HG03039 (cell line): ENCODE data around the gene SAA1.
"Not testable (repeated sequence)": the region's sequence is repeated elsewhere in the genome, so short reads cannot be mapped to it uniquely, and the experiment has no call there.

ENCODE experiments used
- ATAC-seq: cut with Tn5 transposase; IDR thresholded peaks from one replicate; pipeline ENCODE4 v1.9.1; 2021; ENCODE audit warnings: mild to moderate bottlenecking, moderate library complexity; ENCODE audit not compliant: unreplicated experiment

The SAA1 gene

DNA sequence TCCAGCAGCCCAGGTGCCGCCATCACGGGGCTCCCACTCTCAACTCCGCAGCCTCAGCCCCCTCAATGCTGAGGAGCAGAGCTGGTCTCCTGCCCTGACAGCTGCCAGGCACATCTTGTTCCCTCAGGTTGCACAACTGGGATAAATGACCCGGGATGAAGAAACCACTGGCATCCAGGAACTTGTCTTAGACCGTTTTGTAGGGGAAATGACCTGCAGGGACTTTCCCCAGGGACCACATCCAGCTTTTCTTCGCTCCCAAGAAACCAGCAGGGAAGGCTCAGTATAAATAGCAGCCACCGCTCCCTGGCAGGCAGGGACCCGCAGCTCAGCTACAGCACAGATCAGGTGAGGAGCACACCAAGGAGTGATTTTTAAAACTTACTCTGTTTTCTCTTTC, at the start of gene SAA1:
TSS of gene SAA1 (plus strand) at position 316 of the 400 bp plus-strand sequence. CDS start 624 bp downstream, outside the sequence.
- no peak for ATAC-seq

DNA sequence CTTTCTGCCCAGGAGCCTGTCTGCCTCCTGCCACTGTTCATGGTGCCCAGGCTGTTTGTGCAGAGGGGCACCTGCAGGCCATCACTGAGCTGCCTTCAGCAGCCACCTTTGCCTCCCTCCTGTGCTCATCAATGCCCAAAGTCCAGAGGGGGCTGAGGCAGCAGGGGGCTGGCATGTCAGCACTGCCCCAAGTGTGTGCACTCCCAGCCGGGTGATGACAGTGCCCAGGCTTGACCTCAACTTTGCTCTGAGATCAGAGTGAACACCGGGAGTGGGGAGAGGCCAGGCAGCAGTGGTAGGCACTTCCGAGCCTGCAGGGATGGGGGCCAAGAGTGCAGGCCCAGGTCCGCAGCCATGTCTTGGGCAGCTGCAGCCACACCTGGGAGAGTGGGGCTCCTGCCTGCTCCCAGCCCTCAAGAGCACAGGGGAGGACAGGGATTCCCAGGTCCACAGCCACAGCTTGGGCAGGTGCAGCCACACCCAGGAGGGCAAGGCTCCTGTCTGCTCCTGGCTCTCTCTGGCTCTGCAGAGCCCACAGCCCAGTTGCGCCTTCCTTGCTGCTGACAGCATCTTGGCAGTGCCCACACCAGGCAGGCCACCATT, 44.7 kb upstream of the SAA1 start:
- no peak for ATAC-seq

DNA sequence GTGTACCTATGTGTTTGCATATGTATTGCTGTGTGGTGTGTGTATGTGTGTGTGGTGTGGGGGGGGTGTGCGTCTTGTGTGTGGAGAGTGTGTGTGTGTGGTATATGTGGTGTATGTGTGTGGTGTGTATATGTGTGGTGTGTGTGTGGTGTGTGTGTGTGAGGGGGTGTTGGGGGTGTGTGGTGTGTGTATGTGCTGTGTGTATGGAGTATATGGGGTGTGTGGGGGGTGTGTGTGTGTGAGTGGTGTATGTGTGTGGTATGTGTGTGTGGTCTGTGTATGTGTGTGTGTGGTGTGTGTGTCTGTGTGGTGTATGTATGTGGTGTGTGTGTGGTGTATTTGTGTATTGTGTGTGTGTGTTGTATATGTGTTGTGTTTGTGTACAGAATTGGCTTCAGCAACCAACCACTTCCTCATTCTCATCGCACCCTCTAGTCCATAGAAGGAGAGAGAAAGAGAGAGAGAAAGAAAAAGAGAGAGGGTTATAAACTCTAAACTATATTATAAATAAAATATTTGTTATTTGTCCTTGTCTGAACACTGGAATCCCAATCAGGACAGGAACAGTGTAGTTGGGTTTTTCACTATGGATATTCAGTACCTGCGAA, 43.1 kb upstream of the SAA1 start:
- ATAC-seq, result no peak

DNA sequence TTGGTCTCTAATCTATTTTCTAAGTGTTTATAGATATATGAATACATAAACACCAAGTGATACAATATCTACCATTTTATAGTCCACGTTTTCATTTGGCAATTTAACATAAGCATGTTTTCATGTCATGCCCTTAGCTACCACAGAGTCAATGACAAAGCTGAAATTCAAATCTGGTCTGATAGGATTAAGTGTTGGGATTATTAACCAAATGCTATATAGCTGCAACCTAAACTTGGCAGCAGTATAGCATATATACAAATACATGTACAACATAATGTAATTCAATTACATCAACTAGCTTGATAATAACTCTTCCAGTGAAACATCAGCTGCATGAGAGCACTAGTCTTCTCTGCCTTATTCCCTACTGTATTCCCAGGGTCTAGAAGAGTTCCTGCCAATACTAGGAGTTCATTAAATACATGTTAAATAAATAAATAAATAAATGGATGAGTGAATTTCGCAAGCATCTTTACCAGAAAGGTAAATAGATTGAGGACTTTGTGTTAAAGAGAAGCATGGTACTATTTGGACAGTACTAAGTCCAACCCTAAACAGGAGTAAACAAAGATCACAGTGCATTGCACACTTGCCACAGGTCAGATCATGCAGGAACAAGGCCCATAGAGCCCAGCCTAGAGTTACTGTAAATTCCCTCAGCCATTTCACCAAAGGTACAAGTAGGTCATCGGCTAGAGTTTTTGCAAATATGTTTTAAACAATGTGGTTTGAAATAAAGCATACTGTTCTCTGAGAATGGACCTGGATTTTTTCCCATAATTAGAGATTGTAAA, 42.3 kb upstream of the SAA1 start:
- no peak for ATAC-seq

DNA sequence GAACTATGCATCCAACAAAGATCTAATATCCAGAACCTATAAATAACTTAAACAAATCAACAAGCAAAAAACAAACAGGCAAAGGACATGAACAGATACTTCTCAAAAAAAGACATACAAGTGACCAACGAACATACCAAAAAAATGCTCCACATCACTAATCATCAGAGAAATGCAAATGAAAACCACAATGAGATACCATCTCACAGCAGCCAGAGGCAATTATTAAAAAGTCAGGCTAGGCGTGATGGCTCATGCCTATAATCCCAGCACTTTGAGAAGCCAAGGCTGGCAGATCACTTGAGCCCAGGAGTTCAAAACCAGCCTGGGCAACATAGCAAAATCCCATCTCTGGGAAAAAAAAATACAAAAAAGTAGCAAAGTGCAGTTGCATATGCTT, 40.2 kb upstream of the SAA1 start:
- ATAC-seq, result no peak

DNA sequence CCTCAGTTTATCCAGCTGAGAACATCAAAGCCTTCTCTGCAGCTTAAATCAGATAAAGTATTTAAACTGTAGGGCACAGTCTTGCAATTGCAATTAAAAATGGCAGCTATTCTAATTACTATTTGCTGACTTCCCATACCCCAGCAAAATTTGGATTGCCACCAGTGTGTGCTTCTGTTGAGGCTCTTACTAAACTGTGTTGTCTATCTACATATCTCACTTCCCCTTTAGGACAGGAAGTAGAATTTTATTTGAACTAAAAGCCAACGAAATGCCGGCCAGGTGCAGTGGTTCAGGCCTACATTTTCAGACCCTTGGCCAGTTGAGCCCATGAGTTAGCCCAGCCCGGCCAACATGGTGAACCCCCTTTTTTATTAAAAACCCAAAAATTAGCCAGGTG, 36.6 kb upstream of the SAA1 start:
- ATAC-seq, result peak; percentile 83

DNA sequence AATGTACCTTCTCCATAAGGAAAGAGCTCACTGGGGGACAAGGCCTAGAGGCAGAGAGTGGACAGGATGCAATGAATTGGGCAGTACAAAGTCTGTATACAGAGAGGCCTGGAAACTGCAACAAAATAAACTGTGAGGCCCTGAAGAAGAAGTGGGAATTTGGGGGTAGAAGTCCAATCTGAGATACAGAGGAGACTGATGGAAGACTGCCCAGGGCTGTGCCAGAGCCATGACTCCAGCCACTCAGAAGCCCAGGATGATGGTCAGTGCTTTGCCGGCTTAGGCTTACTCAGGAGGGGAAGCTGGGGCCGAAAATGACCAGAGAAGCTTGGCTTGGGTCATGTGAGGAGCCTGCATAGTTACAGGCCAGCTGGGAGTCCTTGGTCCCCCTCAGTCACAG, 35.2 kb upstream of the SAA1 start:
- no peak for ATAC-seq

DNA sequence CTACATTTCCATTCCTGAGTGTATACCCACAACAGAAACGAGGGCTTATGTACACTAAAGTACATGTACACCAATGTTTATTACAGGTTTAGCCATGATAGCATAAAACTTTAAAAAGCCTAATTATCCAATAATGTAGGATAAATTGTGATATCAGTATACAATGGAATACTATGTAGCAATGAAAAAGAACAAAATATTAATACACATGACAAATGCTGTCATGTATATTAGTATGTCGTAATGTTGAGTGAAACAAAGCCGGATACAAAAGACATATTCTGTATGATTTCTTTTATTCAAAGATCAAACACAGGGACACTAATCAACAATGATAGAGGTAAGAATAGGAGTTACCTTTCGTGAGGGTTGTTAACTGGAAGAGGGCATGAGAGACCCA, 32.2 kb upstream of the SAA1 start:
- ATAC-seq, result no peak

DNA sequence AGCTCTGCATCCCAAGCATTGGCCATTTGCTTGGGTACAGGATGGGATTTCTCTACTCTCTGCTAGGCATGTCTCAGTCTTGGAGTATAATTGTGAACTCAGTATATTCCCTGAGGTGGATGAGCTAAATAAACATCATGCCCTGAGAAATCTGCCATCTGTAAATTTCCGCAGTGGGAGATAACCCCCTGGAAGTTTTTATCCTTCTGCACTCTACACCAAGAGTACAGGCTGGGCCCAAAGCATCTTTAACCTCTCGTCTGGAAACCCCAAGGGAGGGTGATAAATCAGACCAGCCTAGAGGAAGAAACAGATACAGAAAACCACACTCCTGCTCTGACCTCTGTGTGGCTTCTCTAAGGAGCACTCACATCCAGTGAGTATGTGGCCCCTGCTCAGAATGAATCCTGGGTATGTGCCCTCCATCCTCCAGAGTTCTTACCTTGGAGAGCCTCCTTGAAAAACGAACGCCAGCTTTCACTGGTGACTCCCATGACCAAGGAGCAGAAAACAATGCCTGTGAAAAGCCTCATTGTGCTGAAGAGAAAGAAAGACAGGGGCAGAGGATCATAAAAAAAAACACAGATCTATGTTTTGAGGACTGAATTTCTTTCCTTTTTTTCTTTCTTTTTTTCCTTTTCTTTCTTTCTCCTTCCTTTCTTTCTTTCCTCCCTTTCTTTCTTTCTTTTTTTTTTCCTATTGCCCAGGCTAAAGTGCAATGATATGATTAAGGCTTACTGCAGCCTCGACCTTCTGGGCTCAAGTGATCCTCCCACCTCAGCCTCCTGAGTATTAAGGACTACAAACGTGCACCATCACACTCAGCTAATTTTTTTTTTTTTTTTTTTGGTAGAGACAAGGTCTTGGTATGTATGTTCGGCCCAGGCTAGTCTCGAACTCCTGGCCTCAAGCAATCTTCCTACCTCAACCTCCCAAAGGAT, 30.4 kb upstream of the SAA1 start:
- no peak for ATAC-seq

DNA sequence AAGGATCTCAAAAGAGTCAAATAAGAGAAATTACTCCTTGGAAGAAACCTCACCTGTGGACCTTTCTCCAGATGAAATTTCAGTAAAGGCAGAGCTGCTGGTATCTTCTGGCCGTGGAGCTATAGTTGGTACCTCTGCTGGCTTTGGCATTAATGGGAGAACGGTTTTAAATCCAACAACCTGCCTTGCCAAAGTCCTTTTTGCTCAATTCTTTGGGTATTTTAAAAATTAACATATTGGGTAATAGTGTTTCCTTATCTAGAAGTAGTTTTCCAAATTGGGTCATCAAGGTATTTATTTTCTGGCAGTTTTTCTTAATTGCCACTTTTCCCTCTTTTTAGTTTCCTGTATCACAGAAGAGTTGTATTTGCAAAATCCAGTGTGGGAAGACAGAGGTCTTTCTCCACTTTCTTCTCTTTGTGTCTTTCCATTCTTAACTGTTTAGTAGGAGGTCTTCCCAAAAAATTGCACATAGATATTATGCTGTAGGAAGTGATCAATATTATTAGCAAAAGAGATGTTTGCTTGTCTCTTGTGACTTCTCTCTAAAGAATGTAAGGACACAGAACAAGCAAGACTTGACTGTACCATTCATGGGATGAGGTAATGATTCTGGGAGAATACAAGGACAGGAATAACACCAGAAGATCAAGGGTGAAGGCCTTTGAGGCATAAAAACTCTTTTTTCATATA, 29.3 kb upstream of the SAA1 start, which contains the start of gene SAA4:
TSS of gene SAA4 (minus strand) at position 139 of the 693 bp plus-strand sequence. CDS start 876 bp downstream, outside the sequence.
- ATAC-seq, result no peak

DNA sequence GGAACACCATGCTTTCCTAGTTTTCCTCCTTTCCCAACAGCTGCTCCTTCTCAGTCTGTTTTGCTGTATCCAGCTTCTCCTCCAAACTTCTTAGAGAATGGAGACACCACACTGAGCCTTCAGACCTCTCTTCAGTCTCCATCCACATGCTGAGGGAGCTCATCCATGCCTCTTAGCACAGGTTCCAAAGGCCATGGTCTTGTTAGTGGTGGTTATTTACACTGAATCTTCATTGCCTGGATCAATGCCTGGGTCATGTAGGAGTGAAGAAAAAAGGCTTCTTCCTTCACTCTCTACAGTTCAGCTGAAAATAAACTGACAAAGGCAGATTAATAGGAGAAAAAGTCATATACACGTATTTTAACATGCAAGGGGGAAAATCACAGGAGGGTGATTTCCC, 26.4 kb upstream of the SAA1 start:
- ATAC-seq, result no peak

DNA sequence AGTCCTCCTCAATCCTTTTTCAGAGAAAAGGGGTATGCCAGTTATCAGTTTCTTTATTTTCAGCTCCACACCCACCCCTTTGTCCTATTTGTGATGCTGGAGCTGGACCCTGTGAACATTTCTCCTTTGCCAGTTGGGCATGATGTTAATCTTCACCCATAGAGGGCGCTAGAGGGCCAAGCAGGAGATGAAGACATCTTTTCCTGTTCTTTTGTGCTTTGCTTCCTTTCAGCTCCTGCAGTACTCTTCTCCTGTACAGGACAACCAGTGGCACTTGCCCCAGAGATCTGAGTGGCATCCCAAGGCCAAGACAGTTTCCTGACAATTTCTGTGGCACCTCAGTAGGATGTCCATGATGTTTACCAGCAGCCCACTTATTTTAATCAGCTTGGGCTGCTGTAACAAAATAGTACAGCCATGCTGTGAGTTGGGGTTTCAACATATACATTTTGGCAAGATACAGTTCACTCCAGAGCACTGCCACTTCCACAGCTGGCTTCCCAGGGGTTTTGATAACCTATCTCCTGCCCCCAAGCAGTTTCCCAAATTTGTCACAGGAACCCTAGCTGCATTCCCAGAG, 22.2 kb upstream of the SAA1 start:
- ATAC-seq, result no peak

DNA sequence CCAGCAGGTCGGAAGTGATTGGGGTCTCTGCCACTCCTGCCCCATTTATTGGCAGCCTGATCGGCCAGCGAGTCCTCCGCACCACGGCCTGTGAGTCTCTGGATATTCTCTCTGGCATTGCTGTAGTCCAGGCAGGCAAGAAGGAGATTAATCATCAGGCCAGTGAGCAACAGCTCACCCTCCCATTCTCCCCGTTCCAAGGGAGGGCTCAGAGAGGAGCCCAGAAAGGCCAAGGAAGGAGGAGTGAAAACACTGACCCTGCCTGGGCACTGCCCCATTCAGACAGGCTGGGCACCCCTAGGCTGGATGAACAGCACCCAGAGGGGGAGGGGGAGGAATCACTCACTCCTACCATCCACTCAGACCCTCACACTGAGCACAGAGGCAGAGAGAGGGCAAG, 20.7 kb upstream of the SAA1 start:
- no peak for ATAC-seq

DNA sequence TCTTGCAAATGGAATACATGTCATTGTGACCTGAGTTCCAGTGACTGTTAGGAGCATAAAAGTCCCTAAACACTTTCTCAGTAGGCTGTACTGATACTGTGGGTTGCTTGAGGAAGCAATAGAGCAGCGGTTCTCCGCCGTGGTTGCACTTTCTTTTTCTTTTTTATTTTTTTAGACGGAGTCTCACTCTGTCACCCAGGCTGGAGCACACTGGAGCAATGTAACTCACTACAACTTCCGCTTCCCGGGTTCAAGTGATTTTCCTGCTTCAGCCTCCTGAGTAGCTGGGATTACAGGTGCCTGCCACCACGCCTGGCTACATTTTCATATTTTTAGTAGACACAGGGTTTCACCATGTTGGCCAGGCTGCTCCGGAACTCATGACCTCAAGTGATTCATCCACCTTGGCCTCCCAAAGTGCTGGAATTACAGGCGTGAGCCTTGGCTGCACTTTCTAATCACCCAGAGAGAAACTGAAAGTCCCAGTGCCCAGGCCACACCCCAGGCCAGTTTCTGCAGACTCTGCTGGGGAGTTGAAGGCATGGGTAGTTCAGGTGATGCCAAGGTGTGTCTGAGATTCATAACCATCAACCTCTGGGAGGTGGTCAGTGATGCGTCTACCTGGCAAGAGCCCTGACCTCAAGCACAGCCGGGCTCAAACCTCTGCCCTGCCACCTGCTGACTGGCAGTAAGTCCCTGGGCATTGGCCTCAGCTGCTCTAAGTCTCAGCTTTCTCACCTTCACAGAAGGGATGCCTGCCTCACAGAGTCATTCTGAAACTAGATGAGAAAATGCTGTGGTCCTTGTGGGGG, 19.5 kb upstream of the SAA1 start:
- peak; percentile 81 for ATAC-seq

DNA sequence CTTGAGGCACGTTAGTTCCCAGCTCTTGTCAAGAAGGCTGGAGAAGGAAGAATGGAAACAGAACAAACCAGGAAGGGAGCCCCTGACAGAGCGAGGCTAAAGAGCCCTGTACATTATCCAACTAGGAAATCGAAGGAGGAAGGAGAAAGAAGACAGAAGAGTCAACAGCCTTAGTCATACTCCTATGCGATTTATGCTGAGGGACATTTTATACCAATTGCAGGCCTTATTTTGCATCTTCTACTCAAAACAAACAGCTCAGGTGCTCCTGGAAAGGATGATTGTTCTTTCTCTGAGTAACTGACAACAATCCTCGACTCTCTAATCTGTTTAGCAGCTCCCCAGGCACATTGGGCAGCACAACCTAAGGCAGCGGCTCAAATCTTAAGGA, 18.9 kb upstream of the SAA1 start:
- not testable (repeated sequence) for ATAC-seq

DNA sequence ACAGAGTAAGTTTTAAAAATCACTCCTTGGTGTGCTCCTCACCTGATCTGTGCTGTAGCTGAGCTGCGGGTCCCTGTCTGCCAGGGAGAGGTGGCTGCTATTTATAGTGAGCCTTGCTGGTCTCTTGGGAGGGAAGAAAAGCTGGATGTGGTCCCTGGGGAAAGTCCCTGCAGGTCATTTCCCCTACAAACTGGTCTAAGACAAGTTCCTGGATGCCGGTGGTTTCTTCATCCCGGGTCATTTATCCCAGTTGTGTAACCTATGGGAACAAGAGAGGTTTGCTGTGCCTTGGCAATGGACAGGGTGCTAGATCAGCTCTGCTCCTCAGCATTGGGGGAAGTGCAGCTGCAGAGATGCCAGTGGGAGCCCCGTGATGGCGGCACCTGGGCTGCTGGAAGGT, 17.5 kb upstream of the SAA1 start, which contains the start of gene SAA2:
TSS of gene SAA2 (minus strand) at position 108 of the 400 bp plus-strand sequence. CDS start 657 bp downstream, outside the sequence.
- ATAC-seq, result no peak

DNA sequence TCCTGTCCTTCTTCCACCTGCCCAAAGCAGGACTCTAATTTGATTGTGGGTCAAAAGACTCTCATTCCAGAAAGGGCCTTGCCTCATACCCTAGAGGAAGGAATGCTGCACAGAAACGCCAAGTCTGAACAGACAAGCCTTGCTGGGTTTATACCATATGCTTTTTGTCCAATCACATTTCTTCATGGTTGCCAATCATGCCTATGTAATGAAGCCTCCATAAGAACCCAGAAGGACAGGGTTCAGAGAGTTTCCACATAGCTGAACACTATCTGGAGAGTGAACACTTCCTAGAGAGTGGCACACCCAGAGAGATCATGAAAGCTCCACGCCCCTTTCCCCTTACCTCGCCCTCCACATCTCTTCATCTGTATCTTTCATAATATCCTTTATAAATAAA, 12.8 kb upstream of the SAA1 start:
- ATAC-seq, result no peak

DNA sequence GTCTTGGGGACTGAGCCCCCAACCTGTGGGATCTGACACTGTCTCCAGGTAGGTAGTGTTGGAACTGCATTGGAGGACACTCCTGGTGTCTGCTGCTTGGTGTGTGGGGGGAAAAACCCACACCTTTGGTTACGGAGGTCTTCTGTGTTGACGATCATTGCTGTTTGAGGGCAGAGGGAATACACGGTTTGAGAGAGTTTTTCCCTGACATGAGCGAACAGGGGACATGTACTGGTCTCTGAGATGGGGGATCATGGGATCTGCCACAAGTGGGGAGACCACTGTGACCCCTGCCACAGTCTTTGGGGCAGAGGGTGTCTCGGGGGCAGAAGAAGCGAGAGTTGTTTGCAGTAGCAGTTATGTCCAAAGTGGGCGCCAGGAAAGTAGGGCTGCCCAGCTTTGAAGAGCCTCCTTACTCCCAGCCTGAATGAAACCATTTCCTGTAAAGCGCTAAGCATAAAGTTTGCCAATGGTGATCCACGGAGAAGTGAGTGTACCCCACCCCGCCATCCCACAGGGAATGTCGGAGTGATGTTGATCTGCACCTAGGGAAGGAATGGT, 12.2 kb upstream of the SAA1 start:
- ATAC-seq, result no peak
